Measurements from ENCODE around the gene MPZL2.

GRCh38 chr11:118238929-118239328 lies 25.2 kb downstream of the MPZL2 start:
- TF ChIP-seq CTCF (IDR thresholded peaks at IDR 0.05) = no peak
- TF ChIP-seq POLR2A (IDR thresholded peaks at IDR 0.05; ENCODE audit: low read depth) = no peak
- no peak for TF ChIP-seq POLR2AphosphoS5 (IDR thresholded peaks at IDR 0.05)
- no peak for TF ChIP-seq EP300 (IDR thresholded peaks at IDR 0.05)
